Measurements from ENCODE around the gene GLUD1.
"Not testable (repeated sequence)": the region's sequence is repeated elsewhere in the genome, so short reads cannot be mapped to it uniquely, and the experiment has no call there.

GLUD1 gene

GRCh38 chr10:87105446-87106124, 10.9 kb upstream of the GLUD1 start:
- no peak overlapping the region for H3K4me3 ChIP-seq (ENCODE audit: control insufficient read depth, low read depth, low read length)
- TF ChIP-seq CTCF (IDR thresholded peaks at IDR 0.05; ENCODE audit: control insufficient read depth, insufficient read depth, low read depth, low read length, missing control alignments), result no peak
- DNase-seq (ENCODE audit: low read depth), result no peak

GRCh38 chr10:87104727-87105126, 10.1 kb upstream of the GLUD1 start:
- DNase-seq (ENCODE audit: low read depth), result not testable (repeated sequence)

DNA sequence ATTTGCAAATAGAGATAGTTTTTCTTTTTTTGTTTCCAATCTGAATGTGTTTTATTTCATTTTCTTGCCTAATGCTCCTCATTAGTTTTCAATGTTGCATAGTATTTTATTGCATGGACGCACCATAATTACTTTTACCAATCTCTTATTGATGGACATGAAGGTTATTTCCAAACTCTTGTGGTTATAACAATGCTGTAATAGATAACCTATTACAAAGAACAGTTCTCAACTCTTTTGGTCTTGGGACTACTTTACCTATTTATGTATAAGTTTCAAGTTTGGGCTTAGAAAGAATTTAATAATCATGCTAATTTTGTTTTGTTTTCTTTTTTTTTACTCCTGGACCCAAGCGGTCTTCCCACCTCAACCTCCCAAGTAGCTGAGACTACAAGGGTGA, 7.4 kb upstream of the GLUD1 start:
- DNase-seq (ENCODE audit: low read depth), result no peak
- H3K4me3 ChIP-seq (ENCODE audit: control insufficient read depth, low read depth, low read length), result no peak overlapping the region
- TF ChIP-seq CTCF (IDR thresholded peaks at IDR 0.05; ENCODE audit: control insufficient read depth, insufficient read depth, low read depth, low read length, missing control alignments), result no peak

More at GRCh38 chr10:87104727-87105126, 10.1 kb upstream of the GLUD1 start:
- not testable (repeated sequence) for H3K4me3 ChIP-seq (ENCODE audit: control insufficient read depth, low read depth, low read length)

GRCh38 chr10:87095236-87095945, 748 bp upstream of the GLUD1 start:
- DNase-seq (ENCODE audit: low read depth), result peak; percentile 63
- no peak for TF ChIP-seq CTCF (IDR thresholded peaks at IDR 0.05; ENCODE audit: control insufficient read depth, insufficient read depth, low read depth, low read length, missing control alignments)
- peak overlapping the region; percentile 63 for H3K4me3 ChIP-seq (ENCODE audit: control insufficient read depth, low read depth, low read length)

DNA sequence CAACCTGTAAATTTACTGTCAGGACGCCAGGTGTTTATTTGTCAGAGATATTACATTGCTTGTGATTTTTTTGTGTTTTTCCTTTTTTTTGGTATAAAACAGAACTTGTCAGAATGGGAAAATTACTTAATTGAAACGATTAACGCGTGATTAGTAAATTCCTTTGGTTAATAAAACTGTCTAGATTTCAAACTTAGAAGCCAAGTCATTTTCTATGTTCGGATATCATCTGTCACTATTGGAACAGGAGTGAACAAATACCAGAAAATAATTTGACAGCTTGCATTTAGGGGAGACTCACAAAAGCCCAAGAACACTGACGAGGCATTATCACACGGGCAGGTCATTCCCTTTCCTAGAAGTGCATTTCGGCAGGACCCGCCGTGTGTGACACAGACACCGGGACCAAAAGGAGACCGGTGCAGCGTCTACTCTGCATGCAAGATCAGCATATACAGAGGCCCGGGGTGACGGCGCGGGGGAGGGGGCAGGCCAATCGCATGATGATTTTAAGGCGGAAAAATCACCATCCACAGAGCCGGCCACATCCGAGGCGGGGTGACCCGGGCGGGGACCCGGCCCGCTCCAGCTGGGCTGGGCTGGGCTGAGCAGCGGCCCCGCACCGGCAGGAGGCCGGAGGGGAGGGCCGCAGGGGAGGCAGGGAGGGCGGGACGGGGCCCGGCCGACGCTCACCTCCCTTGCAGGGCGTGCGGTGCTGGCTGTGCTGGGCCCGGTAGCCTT, 841 bp downstream of the GLUD1 start:
- peak overlapping the region; percentile 81 for H3K4me3 ChIP-seq (ENCODE audit: control insufficient read depth, low read depth, low read length)
- DNase-seq (ENCODE audit: low read depth), result no peak
- TF ChIP-seq CTCF (IDR thresholded peaks at IDR 0.05; ENCODE audit: control insufficient read depth, insufficient read depth, low read depth, low read length, missing control alignments), result no peak

- no peak for TF ChIP-seq CTCF (IDR thresholded peaks at IDR 0.05; ENCODE audit: control insufficient read depth, insufficient read depth, low read depth, low read length, missing control alignments)
- DNase-seq (ENCODE audit: low read depth), result no peak
- peak overlapping the region; percentile 81 for H3K4me3 ChIP-seq (ENCODE audit: control insufficient read depth, low read depth, low read length)
Measured at GRCh38 chr10:87092861-87093631, 1.6 kb downstream of the GLUD1 start.

Data from AG09309 (cell line).